ENCODE data around the gene CDH4. TPM values are rescaled to one million over a fixed set of nuclear protein-coding genes. Genes with fewer than 3 reads are reported as not detected.

CDH4 gene
- total RNA-seq, 1 donor, result 0.18 TPM

- no peak for DNase-seq (ENCODE audit: low read depth)
- no peak for TF ChIP-seq CTCF (IDR thresholded peaks at IDR 0.05; ENCODE audit: insufficient read depth, low read length)
- no peak overlapping the region for H3K4me3 ChIP-seq (ENCODE audit: low read depth, low read length)
These were observed 532.9 kb downstream of the CDH4 start for GRCh38 chr20:61784801-61785566.

GRCh38 chr20:61785567-61785816 lies 533.4 kb downstream of the CDH4 start:
- DNase-seq (ENCODE audit: low read depth), result no peak
- TF ChIP-seq CTCF (IDR thresholded peaks at IDR 0.05; ENCODE audit: insufficient read depth, low read length), result no peak
- H3K4me3 ChIP-seq (ENCODE audit: low read depth, low read length), result no peak overlapping the region

GRCh38 chr20:61786230-61786629 lies 534.2 kb downstream of the CDH4 start:
- no peak overlapping the region for H3K4me3 ChIP-seq (ENCODE audit: low read depth, low read length)
- no peak for TF ChIP-seq CTCF (IDR thresholded peaks at IDR 0.05; ENCODE audit: insufficient read depth, low read length)
- DNase-seq (ENCODE audit: low read depth), result no peak

GRCh38 chr20:61788343-61788742 lies 536.3 kb downstream of the CDH4 start:
- no peak overlapping the region for H3K4me3 ChIP-seq (ENCODE audit: low read depth, low read length)
- TF ChIP-seq CTCF (IDR thresholded peaks at IDR 0.05; ENCODE audit: insufficient read depth, low read length), result no peak
- no peak for DNase-seq (ENCODE audit: low read depth)

GRCh38 chr20:61789329-61789728 lies 537.3 kb downstream of the CDH4 start:
- no peak overlapping the region for H3K4me3 ChIP-seq (ENCODE audit: low read depth, low read length)
- no peak for DNase-seq (ENCODE audit: low read depth)
- TF ChIP-seq CTCF (IDR thresholded peaks at IDR 0.05; ENCODE audit: insufficient read depth, low read length), result no peak

- DNase-seq (ENCODE audit: low read depth), result no peak
- TF ChIP-seq CTCF (IDR thresholded peaks at IDR 0.05; ENCODE audit: insufficient read depth, low read length), result no peak
- no peak overlapping the region for H3K4me3 ChIP-seq (ENCODE audit: low read depth, low read length)
These were observed 538.2 kb downstream of the CDH4 start for GRCh38 chr20:61790116-61790827.
